ENCODE measurements around the gene GDF15.
"Not testable (repeated sequence)": the region's sequence is repeated elsewhere in the genome, so short reads cannot be mapped to it uniquely, and the experiment has no call there.

The GDF15 gene, protein sequence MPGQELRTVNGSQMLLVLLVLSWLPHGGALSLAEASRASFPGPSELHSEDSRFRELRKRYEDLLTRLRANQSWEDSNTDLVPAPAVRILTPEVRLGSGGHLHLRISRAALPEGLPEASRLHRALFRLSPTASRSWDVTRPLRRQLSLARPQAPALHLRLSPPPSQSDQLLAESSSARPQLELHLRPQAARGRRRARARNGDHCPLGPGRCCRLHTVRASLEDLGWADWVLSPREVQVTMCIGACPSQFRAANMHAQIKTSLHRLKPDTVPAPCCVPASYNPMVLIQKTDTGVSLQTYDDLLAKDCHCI

DNA sequence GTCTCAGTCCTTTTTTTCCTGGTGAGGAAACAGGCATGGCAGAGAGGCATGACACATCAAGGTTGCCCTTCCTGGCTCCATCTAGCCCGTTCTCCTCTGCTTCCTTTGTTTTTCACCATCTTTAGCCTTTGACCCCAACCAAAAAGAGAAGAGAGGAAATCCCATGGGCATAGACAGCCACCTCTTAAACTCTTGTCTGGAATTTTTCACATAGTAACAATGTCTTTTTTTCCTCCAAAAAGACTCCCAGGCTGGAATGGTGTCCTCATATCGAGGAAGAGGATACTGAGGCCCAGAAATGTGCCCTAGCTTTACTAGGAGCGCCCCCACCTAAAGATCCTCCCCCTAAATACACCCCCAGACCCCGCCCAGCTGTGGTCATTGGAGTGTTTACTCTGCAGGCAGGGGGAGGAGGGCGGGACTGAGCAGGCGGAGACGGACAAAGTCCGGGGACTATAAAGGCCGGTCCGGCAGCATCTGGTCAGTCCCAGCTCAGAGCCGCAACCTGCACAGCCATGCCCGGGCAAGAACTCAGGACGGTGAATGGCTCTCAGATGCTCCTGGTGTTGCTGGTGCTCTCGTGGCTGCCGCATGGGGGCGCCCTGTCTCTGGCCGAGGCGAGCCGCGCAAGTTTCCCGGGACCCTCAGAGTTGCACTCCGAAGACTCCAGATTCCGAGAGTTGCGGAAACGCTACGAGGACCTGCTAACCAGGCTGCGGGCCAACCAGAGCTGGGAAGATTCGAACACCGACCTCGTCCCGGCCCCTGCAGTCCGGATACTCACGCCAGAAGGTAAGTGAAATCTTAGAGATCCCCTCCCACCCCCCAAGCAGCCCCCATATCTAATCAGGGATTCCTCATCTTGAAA lies at the start of gene GDF15:
GDF15 (plus strand) TSS at position 484 of the 868 bp plus-strand sequence; CDS start at position 516, 32 bp downstream.
- DNase-seq: peak; percentile 21

DNA sequence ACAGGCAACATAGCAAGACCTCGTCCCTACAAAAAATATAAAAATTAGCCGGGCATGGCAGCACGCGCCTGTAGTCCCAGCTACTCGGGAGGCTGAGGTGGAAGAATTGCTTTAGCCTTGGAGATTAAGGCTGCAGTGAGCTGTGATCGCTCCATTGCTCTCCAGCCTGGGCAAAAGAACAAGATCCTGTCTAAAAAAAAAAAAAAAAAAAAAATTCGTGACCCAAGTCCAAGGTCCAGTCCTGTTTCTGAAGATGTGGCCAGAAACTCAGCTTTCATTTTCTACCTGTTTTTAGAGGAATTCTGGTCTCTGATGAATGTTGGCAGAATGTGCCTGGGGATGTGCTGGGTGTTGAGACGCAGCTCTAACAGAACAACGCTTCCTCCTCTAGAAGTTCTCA lies 47.4 kb upstream of the GDF15 start:
- no peak for DNase-seq

DNA sequence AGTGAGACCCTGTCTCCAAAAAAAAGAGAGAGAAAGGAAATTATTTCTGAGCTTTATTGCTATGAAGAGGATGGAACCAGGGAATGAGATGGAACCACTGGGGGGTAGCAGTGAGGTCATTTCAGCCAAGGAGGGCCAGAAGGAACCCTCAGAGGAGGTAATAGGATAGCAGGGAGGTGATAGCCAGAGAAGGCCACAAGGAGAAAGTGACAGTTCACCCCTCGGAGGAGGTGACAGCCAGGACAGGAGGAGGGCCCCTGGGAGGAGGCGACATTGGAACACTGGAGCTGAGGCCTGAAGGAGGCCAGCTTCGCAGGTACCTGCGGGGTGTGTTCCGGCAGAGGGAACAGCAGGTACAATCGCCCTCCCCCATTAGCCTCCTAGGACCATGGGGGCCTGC lies 46.2 kb upstream of the GDF15 start:
- DNase-seq: no peak

DNA sequence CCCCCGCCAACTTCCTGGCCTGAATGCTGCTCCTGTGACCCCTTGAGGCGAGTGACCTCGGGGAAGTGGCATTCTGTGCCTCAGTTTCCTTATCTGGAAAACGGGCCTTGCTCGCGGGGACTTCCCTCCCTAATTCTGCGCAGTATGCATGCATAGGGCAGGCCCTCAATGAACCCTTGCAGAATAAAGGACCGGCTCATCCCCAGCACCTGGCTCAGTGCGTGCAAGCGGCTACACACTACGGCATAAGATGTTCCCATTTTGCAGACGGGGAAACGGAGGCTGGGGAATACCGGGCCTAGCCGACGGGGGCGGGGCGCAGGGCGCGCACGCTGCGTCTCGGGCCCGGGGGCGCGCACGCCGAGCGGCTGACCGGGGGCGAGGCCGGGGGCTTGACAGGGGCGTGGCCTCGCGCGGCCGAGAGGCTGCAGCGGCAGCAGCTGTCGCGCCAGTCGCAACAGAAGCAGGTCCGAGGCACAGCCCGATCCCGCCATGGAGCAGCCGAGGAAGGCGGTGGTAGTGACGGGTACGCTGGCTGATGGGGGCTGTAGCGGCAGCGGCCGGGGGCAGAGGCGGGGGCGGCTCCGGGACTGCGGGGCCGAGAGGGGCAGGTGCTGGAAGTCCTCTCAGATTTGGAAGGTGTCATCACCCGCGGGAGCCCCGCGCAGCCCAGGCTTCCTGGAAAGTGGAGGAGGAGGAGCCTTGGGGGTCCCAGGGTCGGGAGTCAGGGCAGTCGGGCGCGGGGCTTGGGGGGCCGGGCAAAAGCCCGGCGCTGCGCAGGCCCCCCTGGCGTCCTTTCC lies 45.6 kb upstream of the GDF15 start, which contains the start of gene PGPEP1:
PGPEP1 (plus strand) TSS at position 409 of the 800 bp plus-strand sequence; CDS start at position 493, 84 bp downstream.
- DNase-seq: peak; percentile 66

DNA sequence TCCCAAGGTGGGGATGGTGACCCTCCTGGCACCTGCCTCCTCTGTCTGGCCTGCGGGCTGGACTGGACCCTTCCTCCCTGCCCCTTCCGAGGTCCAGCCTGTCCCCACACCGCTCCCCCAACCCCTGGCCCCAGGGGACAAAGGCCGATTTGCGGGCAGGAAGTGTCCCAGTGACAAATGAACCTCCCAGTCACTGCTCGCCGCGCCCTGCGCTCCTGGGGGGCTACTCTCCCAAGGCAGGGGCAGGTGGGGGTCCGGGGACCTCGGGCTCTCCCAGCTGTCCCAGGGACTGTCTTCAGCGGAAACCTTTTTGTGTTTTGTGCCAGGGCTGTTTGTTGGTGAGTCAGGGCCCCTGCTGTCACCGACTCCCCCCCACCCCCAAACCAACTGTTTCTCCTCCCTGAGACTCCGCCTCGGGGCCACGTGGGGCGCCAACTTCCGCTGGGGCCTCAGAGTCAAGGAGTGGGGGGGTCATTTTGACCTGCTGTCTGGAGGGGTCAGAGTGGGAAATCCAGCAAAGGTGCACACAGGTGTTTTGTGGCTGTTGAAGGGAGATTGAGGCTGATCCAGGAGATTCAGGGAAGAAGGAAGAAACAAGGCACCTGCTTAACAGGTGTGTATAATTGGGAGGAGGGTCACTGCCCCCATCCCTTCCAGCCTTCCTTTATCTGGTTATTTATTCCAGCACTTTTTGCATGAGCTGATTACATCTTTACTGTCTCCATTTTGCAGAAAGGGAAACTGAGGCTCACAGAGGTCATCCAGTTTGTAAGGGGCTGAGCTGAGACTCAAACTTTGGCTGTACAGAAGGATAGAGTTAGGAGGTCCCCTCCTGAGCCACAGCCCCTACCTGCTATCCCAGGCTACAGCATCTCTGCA lies 44.7 kb upstream of the GDF15 start:
- DNase-seq: peak; percentile 74

DNA sequence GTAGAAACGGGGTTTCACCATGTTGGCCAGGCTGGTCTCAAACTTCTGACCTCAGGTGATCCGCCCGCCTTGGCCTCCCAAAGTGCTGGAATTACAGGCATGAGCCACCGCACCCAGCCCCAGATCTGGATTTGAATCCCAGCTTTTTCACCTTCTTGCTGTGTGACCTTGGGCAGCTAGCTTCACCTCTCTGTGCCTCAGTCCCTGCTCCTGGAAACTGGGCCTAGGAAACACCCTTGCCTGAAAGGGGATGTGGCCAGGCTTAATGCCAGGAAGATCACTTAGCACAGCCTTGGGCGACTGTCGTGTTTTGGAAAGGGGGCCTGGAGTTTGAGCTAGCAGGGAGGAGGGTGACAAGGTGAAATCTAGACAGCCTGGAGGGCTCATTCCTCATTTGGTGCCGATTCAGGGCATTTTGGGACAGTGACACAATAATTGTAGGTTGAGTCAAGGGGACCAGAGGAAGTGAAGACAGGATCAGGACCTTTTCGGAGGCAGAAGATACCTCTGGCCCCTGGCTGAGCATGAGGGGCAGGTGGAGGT lies 43.8 kb upstream of the GDF15 start:
- DNase-seq: no peak

DNA sequence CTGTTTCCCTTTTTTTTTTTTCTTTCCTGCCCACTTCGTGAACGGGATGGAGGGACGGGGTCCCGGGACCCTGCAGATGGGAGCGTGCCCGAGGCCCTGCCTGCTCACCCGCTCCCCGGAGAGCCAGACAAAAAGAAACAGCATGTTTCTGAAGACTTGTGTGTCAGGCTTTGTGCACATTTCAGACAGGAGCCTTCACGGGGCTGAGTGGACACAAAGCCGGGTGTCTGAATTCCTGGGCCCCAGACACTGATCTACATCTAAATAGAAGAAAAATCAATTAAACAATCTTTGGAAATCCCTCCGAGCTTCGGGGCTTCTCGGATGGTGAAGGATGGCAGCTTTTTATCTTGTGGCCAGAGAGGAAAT lies 41.4 kb upstream of the GDF15 start:
- no peak for DNase-seq

DNA sequence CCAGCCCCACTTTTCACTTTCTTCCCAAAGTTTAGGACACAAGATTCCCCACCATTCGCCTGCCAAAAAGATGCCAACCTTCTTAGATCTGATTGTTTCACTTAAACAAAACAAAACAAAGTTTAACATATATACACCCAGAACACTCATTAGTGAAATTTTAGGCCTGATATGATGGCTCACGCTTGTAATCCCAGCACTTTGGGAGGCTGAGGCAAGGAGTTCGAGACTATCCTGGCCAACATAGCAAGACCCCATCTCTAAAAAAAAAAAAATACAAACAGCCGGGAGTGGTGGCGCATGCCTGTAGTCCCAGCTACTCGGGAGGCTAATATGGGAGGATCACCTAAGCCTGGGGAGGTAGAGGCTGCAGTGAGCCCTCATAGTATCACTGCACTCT lies 40.7 kb upstream of the GDF15 start:
- no peak for DNase-seq

DNA sequence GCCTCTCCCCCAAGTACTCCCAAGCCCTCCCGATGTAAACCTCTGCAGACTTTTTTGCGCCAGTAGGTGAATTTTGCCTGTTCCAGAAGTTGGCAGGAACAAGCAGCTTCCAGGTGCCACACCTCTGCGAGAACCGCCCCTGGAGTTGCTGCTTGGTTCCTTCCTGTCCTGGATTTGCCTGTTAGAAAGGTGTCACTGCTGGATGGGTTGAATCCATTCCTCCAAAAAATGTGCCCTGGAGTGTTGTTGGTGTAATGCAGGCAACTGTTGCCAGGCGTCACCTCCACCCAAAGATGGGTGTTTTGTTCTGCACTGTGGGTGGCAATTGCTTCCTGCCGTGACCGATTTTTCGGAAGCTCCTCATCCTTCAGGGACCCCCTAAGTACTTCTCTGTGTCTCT lies 39.9 kb upstream of the GDF15 start:
- no peak for DNase-seq

DNA sequence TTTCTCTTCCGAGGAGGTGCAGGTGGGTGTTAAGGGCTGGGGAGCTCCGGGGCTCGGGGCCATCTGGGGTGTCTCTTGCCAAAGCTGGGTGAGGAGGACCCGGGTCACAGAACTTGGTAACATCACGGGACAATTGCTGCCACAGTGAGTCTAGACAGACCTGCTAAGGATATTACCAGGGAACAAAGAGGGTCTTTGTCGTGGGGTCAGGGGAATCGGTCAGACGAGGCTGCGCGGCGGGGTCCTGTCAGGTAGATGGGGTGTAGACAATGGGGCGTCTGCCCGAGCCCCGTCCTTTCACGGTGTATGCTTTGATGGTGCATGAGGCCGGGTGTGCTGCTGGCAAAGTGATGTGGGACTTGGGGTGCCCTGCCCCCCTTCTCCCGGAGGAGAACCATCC lies 37.8 kb upstream of the GDF15 start:
- no peak for DNase-seq

DNA sequence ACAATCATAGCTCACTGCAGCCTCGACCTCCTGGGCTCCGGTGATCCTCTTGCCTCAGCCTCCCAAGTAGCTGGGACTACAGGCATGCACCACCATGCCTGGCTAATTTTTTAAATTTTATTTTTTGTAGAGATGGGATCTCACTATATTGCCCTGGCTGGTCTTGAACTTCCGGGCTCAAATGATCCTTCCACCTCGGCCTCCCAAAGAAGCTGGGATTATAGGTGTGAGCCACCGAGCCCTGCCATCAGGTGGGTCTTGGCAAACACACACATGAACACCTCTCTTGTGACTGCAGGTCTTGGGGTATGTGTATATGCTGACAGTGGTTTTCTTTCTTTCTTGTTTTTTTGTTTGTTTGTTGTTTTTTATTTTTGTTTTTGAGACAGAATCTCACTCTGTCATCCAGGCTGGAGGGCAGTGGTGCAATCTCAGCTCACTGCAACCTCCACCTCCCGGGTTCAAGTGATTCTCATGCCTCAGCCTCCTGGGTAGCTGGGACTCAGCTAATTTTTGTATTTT lies 37.1 kb upstream of the GDF15 start:
- not testable (repeated sequence) for DNase-seq

DNA sequence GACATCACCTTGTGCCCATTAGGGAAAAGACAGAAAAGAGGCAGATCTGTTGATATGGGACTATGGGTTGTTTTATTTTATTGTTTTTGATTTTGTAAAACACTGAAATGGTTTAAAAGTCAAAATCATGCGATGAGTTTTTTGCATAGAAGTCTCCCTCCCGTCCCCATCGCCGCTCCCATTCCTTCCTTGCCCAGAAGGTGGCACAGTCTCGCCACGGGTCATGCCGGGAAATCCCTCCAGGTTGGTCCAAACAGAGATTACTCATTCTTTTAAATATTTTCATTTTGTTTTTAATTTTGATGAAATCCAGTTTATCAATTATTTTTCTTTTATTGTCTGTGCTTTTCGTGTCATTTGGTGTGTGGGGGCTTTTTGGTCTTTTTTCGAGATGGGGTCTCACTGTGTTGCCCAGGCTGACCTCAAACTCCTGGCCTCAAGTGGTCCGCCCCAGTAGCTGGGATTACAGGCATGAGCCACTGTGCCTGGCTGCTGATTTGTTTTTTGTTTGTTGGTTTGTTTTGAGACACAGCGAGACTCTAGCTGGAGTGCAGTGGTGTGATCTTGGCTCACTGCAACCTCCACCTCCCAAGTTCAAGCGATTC lies 36.3 kb upstream of the GDF15 start:
- DNase-seq: peak; percentile 27

DNA sequence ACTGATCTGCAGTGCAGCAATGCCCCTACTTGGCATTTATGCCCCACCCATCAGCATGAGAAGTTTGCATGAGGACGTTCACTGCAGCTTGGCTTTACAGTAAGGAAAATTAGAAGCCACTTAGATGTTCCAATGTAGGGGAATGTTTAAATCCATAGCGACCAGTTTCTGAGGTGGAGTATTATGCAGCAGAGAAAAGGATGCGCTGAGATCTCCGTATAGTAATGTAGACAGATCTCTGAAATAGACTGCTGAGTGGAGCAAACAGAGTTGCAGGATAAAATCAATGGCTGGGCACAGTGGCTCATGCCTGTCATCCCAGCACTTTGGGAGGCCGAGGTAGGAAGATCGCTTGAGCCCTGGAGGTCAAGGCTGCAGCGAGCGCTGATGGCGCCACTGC lies 35.5 kb upstream of the GDF15 start:
- no peak for DNase-seq

DNA sequence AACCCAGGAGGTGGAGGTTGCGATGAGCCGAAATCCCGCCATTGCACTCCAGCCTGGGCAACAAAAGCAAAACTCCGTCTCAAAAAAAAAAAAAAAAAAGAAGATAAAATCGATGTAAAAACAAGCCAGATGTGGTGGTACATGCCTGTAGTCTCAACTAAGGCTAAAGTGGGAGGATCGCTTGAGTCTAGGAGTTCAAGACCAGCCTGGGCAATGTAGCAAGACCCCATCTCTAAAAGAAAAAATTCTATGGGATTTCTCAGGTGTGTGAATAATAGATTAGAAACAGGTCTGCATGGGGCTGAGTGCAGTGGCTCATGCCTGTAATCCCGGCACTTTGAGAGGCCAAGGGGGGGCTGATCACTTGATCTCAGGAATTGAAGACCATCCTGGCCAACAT lies 34.4 kb upstream of the GDF15 start:
- no peak for DNase-seq

DNA sequence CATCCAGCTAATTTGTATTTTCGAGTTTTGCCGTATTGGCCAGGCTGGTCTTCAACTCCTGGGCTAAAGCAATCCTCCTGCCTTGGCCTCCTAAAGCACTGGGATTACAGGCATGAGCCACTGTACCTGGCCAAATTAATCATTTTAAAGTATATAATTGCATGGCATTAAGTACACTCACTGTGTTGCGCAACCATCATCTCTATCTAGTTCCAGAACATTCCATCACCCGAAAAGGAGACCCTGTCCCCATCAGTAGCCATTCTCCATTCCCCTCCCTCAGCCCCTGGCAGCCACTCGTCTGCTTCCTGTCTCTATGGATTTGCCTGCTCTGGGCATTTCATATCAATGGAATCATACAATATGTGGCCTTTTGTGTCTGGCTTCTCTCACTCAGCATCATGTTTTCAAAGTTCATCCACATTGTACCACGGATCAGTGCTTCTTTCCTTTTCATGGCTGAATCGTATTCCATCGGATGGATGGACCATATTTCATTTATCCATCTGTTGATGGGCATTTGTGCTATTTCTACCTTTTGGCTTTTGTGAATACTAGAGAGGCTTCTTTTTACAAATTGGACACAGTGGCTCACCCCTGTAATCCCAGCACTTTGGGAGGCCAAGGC lies 32.5 kb upstream of the GDF15 start:
- DNase-seq: no peak

DNA sequence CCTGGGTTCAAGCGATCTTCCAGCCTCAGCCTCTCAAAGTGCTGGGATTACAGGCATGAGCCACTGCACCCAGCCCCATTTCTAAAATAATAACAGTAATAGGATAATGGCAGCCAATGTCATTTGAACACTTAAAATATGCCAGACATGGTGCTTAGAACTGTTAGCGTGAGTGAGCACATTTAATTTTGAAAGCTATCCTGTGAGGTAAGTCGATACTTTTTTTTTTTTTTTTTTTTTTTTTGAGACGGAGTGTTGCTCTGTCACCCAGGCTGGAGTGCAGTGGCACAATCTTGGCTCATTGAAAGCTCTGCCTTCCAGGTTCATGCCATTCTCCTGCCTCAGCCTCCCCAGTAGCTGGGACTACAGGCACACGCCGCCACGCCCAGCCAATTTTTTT lies 31.2 kb upstream of the GDF15 start:
- not testable (repeated sequence) for DNase-seq

DNA sequence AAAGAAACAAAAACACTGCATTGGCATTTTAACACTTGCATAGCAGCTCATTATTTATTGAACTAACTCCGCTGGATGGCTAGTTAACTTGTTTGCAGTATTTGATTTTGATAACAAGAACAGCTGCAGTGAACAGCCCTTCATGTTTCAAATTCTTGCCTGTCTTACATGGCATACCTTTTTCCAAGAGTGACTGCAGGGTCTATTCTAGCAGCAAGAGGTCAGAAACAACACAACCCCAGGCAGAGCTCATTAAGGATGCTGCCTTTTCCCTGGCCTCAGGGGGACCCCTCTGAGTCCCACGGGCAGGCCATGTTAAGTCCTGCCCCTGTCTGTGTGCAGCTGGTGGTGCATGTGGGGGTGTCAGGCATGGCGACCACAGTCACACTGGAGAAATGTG lies 28.9 kb upstream of the GDF15 start:
- no peak for DNase-seq

DNA sequence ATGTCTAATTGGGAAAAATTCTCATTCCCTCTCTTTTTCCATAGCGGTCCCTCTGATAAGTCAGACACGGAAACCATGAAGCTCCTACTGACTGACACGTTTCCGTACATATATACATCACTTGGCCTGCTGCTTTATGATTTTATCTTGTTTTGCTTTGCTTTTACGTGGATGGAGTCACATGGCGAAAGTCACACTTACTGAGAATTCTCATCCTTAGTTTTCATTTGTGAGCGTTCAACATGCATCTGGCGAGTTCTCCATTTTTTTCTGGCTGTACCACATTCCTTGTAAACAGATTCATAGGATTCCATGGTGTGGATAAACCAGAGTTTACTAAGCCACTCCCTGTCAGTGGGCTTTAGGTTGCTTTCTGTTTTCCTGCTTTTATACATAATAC lies 24.3 kb upstream of the GDF15 start:
- DNase-seq: no peak

DNA sequence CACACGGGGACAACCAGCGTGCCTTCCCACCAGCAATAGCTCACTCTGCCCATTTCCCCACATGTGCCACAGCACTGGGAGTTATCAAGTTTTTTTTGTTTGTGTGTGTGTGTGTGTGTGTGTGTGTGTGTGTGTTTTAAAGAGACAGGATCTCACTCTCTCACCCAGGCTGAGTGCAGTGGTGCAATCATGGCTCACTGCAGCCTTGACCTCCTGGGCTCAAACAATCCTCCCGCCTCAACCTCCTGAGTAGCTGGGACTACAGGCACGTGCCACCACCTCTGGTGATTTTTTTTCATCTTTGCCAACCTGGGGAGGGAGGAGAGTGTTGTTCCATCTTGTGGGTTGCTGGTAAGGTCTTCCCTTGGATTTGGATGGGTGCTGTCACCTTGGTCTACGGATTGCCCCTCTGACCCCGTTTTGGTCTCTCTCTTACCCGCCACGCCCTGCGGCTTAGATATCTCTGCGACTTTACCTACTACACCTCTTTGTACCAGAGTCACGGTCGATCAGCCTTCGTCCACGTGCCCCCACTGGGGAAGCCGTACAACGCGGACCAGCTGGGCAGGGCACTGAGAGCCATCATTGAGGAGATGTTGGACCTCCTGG lies 22.9 kb upstream of the GDF15 start:
- DNase-seq: no peak

DNA sequence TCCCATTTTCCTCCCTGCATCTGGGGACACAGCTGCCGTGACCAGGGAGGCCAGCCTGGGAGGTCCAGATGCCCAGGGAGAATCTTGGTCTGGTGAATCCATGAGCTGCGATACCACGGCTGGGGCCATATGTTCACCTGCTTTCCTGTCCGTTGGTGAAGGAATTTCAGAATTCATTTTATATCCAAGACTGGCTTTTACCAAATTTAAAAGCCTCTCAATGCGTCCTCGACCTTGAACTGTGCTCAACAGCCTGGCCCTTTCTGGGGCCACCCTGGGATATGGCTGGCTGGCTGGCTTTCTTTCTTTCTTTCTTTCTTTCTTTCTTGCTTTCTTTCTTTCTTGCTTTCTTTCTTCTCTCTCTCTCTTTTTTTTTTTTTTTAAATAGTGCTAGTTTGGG lies 22.2 kb upstream of the GDF15 start:
- no peak for DNase-seq

All from stimulated activated CD4-positive, alpha-beta T cell treated with anti-CD3 and anti-CD28 coated beads, Interleukin-4, amount 100 ng/mL, for 24 hours (primary cell).